ENCODE results near the gene GPR171. TPM values are rescaled to one million over a fixed set of nuclear protein-coding genes. Genes with fewer than 3 reads are reported as not detected.

Gene GPR171
- total and polyA plus RNA-seq, 4 donors = 0.87 to 2.7 (median 1.7) TPM

DNA sequence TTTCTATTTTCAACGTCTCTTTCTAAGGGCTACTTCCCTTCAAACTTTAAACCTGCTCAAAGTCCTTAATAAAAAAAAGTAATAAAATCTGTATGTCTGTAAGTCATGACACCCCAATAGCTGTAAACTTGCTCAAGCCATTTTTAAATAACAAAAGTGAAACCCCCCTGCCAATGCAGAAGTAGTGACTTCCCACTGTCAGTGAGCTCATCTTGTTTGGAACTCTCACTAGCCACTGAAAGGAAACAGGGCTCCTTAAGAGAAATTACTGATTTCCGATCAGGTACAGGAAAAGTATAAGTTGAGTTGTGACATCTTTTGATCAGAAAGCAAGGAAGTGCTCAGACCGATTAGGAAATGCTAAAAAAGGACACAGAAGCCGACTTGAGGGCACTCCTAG is 27.6 kb upstream of the GPR171 start:
- TF ChIP-seq, protein P1, sequence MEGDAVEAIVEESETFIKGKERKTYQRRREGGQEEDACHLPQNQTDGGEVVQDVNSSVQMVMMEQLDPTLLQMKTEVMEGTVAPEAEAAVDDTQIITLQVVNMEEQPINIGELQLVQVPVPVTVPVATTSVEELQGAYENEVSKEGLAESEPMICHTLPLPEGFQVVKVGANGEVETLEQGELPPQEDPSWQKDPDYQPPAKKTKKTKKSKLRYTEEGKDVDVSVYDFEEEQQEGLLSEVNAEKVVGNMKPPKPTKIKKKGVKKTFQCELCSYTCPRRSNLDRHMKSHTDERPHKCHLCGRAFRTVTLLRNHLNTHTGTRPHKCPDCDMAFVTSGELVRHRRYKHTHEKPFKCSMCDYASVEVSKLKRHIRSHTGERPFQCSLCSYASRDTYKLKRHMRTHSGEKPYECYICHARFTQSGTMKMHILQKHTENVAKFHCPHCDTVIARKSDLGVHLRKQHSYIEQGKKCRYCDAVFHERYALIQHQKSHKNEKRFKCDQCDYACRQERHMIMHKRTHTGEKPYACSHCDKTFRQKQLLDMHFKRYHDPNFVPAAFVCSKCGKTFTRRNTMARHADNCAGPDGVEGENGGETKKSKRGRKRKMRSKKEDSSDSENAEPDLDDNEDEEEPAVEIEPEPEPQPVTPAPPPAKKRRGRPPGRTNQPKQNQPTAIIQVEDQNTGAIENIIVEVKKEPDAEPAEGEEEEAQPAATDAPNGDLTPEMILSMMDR (IDR thresholded peaks at IDR 0.05; ENCODE audit: control extremely low read depth, extremely low read depth) = no peak
- no peak overlapping the region for H3K9ac ChIP-seq (ENCODE audit: insufficient read depth in 1 of 2, low read length in 2 of 2)
- H3K4me3 ChIP-seq = no peak overlapping the region
- peak overlapping the region in 1 of 2 donors; percentile 4 for H3K27ac ChIP-seq (ENCODE audit: low read depth in 1 of 2, low read length in 1 of 2)
- no peak for ATAC-seq (ENCODE audit: insufficient read depth, low FRiP score)
- no peak for DNase-seq
- no peaks in the 10 kb centered on the region for H3K36me3 ChIP-seq (ENCODE audit: control insufficient read depth in 4 of 4, insufficient read depth in 4 of 4, low read length in 4 of 4)
- no peaks in the 10 kb centered on the region for H3K9me3 ChIP-seq (ENCODE audit: control insufficient read depth in 4 of 4, insufficient read depth in 3 of 4, low read length in 3 of 4)
- H3K4me1 ChIP-seq (ENCODE audit: control insufficient read depth in 5 of 5, insufficient read depth in 5 of 5, low read length in 5 of 5) = peaks cover 0 to 27% (median 0%) of the 10 kb centered on the region in 5 donors
- H3K27me3 ChIP-seq (ENCODE audit: control insufficient read depth in 3 of 3, insufficient read depth in 3 of 3, low read length in 2 of 3) = no peaks in the 10 kb centered on the region
- 9 to 30% methylated on average over 4 of the region's 4 CpGs for WGBS, 2 donors

DNA sequence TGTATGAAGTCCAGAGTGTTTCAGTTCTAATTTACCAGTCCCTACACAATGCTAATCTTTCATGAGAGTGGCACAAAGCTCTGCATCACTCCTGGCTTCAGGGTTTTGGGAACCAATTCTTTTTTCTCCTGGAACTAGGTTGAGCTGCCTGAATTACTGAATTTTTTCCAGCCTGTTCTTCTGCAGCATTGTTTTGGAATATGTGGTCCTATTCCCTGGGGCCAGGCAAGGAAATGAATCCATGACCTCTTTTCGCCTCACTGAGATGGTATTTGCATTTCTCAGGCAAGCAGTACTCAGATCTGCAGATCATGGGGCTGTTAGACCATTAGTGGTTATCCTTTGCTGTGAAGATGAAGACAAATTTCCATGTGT is 25.6 kb upstream of the GPR171 start:
- no peaks in the 10 kb centered on the region for H3K9me3 ChIP-seq (ENCODE audit: control insufficient read depth in 4 of 4, insufficient read depth in 3 of 4, low read length in 3 of 4)
- DNase-seq (peak in 2 of 3 donors; percentile 15 to 25), ATAC-seq (ENCODE audit: insufficient read depth, low FRiP score) (no peak)
- H3K36me3 ChIP-seq (ENCODE audit: control insufficient read depth in 4 of 4, insufficient read depth in 4 of 4, low read length in 4 of 4) = no peaks in the 10 kb centered on the region
- 84 to 89% methylated on average over 1 of the region's 1 CpG for WGBS, 2 donors
- H3K9ac ChIP-seq (ENCODE audit: insufficient read depth in 1 of 2, low read length in 2 of 2) = no peak overlapping the region
- no peak overlapping the region for H3K4me3 ChIP-seq
- TF ChIP-seq, protein P1 (IDR thresholded peaks at IDR 0.05; ENCODE audit: control extremely low read depth, extremely low read depth) = no peak
- H3K27me3 ChIP-seq (ENCODE audit: control insufficient read depth in 3 of 3, insufficient read depth in 3 of 3, low read length in 2 of 3) = no peaks in the 10 kb centered on the region
- peaks cover 0 to 27% (median 0%) of the 10 kb centered on the region in 5 donors for H3K4me1 ChIP-seq (ENCODE audit: control insufficient read depth in 5 of 5, insufficient read depth in 5 of 5, low read length in 5 of 5)
- no peak overlapping the region for H3K27ac ChIP-seq (ENCODE audit: low read depth in 1 of 2, low read length in 1 of 2)

DNA sequence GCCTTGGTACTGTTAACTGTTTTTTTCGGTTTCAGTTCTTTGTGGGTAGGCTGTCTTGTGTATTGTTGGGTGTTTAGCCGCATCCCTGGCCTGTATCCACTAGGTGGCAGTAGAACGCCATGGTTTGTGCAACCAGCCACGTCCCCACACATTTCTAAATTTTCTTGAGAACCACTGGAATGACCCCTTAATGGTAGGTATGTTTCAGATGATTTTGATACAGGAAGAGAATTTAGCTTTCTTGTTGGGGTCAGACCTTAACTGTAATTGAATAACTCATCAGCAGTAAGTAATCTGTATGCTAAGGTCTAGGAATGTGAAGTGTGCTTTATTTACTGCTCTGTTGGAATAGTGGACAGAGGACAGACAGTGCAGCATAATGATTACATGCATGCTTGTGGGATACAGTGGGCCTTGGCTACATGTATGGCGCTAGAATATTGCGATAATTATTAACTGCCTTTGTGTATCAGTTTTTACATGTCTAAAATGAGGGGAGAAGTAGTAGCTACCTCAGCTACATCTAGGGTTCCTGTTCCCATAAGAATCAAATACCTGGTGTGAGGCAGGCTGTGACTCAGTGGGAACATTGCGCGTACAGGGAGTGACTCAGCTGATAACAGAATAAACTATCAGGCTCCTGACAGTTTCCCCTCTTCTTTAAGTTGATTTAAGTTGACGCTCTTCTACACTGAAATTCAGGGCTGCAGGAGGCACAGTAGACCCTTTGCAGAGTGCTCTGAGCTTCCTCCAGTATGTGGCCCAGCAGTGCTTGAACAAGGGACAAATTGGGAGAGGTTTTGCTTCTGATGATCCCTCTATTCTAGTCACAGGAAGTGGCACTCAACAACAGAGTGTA is 25.0 kb upstream of the GPR171 start:
- peak; percentile 84 for ATAC-seq (ENCODE audit: insufficient read depth, low FRiP score)
- no peaks in the 10 kb centered on the region for H3K27me3 ChIP-seq (ENCODE audit: control insufficient read depth in 3 of 3, insufficient read depth in 3 of 3, low read length in 2 of 3)
- 37 to 40% methylated on average over 9 of the region's 9 CpGs for WGBS, 2 donors
- H3K9ac ChIP-seq (ENCODE audit: insufficient read depth in 1 of 2, low read length in 2 of 2) = peak overlapping the region in 1 of 2 donors; percentile 44
- H3K36me3 ChIP-seq (ENCODE audit: control insufficient read depth in 4 of 4, insufficient read depth in 4 of 4, low read length in 4 of 4) = no peaks in the 10 kb centered on the region
- DNase-seq = peak; percentile 90 to 94 (median 94)
- H3K27ac ChIP-seq (ENCODE audit: low read depth in 1 of 2, low read length in 1 of 2) = peak overlapping the region in 1 of 2 donors; percentile 10
- no peak overlapping the region for H3K4me3 ChIP-seq
- TF ChIP-seq, protein P1 (IDR thresholded peaks at IDR 0.05; ENCODE audit: control extremely low read depth, extremely low read depth) = peak; percentile 78
- H3K9me3 ChIP-seq (ENCODE audit: control insufficient read depth in 4 of 4, insufficient read depth in 3 of 4, low read length in 3 of 4) = no peaks in the 10 kb centered on the region
- peaks cover 0 to 27% (median 0%) of the 10 kb centered on the region in 5 donors for H3K4me1 ChIP-seq (ENCODE audit: control insufficient read depth in 5 of 5, insufficient read depth in 5 of 5, low read length in 5 of 5)
